ENCODE data around the gene RAB5IF. TPM values are rescaled to one million over a fixed set of nuclear protein-coding genes. Genes with fewer than 3 reads are reported as not detected.

RAB5IF gene
- total and polyA plus RNA-seq, 10 of the 15 experiments (the other 5 are each of a cell fraction or from before 2014, with no cell fraction given): 19.4 to 246 (median 92.0) TPM

DNA sequence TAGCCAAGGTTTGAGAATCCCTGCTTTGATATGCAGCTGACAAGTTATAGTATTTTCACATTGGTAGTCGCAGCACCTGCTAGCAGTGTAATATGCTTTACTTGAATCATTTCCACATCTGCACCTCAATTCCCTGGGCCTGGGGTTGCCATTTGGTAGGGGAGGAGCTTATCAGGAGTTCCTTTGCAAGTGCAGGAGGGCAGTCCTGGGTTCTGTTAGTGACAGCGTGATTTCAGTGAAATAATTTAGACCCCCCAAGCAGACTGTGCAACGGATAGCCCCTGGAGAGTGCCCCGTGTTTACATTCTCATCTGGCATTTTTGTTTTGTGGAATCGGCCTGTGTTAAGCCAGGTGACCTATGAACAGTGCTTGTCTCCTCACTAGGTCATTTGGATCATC, 6.0 kb downstream of the RAB5IF start:
- in situ Hi-C loops (cut with MboI): loop anchor here (5.0 kb wide), 1 partner anchor 276 kb away; no protein-coding TSS in a partner anchor
- RAD21 ChIA-PET (ENCODE audit: unreplicated experiment): interaction anchor here (2.2 kb wide), 1 partner anchor 308 kb away, joined by 10 read pairs; no protein-coding TSS in a partner anchor
- POLR2A ChIA-PET: interaction anchor here (0.6 to 0.8 kb wide), 2 partner anchors 38 to 277 kb away, joined by 3 read pairs; partner anchors contain the start of gene TGIF2
- no TSS peak for BruUV-seq (replicated peaks)
- SMC1A ChIA-PET (ENCODE audit: uncharacterized antibody, unreplicated experiment): interaction anchor here (1.5 to 1.9 kb wide), 3 partner anchors 17 to 275 kb away, joined by 3 to 10 read pairs (median 3); no protein-coding TSS in a partner anchor
- Histone ChIP-seq H3K4me3 (no peak overlapping the region), H3K9ac (ENCODE audit: control insufficient read depth, insufficient read depth, low read length) (no peak overlapping the region), H3K9me3 (replicated peaks; ENCODE audit: control insufficient read depth, insufficient read depth, low read length) (no peaks in the 10 kb centered on the region), H3K27me3 (replicated peaks in 1 of 2; ENCODE audit: control insufficient read depth in 2 of 2, insufficient read depth in 2 of 2, low read length in 1 of 2) (no peaks in the 10 kb centered on the region), H3K4me2 (ENCODE audit: control insufficient read depth, insufficient read depth) (no peak overlapping the region), H3K36me3 (ENCODE audit: control insufficient read depth in 2 of 2, insufficient read depth in 2 of 2, low read length in 1 of 2) (peaks cover 33 to 37% of the 10 kb centered on the region in 2 experiments), H3K79me2 (ENCODE audit: control insufficient read depth, insufficient read depth, low read length) (peaks cover 24% of the 10 kb centered on the region), H4K20me1 (ENCODE audit: control insufficient read depth, insufficient read depth) (0 out of 2 replicates have a peak, but pooled peaks cover 2% of the 10 kb centered on the region), H2AFZ (ENCODE audit: control insufficient read depth, low read depth, low read length) (no peak overlapping the region), H3K4me1 (ENCODE audit: control insufficient read depth, insufficient read depth, low read length) (no peaks in the 10 kb centered on the region), H3K27ac (ENCODE audit: control insufficient read depth, insufficient read depth) (no peak overlapping the region)
- FAIRE-seq (no peak), DNase-seq (ENCODE audit: low read depth, low spot score) (no peak), ATAC-seq (no peak)
- CTCF ChIA-PET: interaction anchor here (0.6 to 6.2 kb wide), 11 partner anchors 20 to 430 kb away, joined by 3 to 67 read pairs (median 9); no protein-coding TSS in a partner anchor
- intact Hi-C loops (cut with micrococcal nuclease; ENCODE audit: unreplicated experiment): loop anchor here (1.0 kb wide), 2 partner anchors 143 to 276 kb away; no protein-coding TSS in a partner anchor
- TF ChIP-seq EP300 (IDR thresholded peaks at IDR 0.05; ENCODE audit: borderline replicate concordance in 1 of 2, control insufficient read depth in 1 of 2, low read depth in 2 of 2, low read length in 2 of 2) (no peak), STAT1 (conservative IDR thresholded peaks at IDR 0.05) (no peak), ZNF622 (IDR thresholded peaks at IDR 0.05) (no peak), POU2F2 (IDR thresholded peaks at IDR 0.05; ENCODE audit: borderline replicate concordance, low read depth, low read length) (no peak), NR2C2 (IDR thresholded peaks at IDR 0.05; ENCODE audit: borderline replicate concordance, control insufficient read depth, insufficient read length, low read depth) (no peak), MXI1 (IDR thresholded peaks at IDR 0.05; ENCODE audit: low read depth, low read length) (no peak)
- TF ChIP-seq, protein P1, sequence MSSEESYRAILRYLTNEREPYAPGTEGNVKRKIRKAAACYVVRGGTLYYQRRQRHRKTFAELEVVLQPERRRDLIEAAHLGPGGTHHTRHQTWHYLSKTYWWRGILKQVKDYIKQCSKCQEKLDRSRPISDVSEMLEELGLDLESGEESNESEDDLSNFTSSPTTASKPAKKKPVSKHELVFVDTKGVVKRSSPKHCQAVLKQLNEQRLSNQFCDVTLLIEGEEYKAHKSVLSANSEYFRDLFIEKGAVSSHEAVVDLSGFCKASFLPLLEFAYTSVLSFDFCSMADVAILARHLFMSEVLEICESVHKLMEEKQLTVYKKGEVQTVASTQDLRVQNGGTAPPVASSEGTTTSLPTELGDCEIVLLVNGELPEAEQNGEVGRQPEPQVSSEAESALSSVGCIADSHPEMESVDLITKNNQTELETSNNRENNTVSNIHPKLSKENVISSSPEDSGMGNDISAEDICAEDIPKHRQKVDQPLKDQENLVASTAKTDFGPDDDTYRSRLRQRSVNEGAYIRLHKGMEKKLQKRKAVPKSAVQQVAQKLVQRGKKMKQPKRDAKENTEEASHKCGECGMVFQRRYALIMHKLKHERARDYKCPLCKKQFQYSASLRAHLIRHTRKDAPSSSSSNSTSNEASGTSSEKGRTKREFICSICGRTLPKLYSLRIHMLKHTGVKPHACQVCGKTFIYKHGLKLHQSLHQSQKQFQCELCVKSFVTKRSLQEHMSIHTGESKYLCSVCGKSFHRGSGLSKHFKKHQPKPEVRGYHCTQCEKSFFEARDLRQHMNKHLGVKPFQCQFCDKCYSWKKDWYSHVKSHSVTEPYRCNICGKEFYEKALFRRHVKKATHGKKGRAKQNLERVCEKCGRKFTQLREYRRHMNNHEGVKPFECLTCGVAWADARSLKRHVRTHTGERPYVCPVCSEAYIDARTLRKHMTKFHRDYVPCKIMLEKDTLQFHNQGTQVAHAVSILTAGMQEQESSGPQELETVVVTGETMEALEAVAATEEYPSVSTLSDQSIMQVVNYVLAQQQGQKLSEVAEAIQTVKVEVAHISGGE (CRISPR knock-in tag; IDR thresholded peaks at IDR 0.05): no peak
- TF ChIP-seq, protein P2, sequence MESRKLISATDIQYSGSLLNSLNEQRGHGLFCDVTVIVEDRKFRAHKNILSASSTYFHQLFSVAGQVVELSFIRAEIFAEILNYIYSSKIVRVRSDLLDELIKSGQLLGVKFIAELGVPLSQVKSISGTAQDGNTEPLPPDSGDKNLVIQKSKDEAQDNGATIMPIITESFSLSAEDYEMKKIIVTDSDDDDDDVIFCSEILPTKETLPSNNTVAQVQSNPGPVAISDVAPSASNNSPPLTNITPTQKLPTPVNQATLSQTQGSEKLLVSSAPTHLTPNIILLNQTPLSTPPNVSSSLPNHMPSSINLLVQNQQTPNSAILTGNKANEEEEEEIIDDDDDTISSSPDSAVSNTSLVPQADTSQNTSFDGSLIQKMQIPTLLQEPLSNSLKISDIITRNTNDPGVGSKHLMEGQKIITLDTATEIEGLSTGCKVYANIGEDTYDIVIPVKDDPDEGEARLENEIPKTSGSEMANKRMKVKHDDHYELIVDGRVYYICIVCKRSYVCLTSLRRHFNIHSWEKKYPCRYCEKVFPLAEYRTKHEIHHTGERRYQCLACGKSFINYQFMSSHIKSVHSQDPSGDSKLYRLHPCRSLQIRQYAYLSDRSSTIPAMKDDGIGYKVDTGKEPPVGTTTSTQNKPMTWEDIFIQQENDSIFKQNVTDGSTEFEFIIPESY (IDR thresholded peaks at IDR 0.05): no peak
- 86% methylated on average over 5 of the region's 5 CpGs for WGBS (ENCODE audit: insufficient coverage, insufficient replicate concordance, low lambda C conversion rate, missing lambda C conversion rate)

Data from GM12878 (cell line).